AG04450 (cell line): ENCODE data around the gene CPA5. TPM values are rescaled to one million over a fixed set of nuclear protein-coding genes. Genes with fewer than 3 reads are reported as not detected.

ENCODE experiments used
- CTCF ChIA-PET: fragments of 300-600, 350-600 bp; formaldehyde crosslinking; extraction: SDS; loops from one replicate; lab custom pipeline; 2022; ENCODE audit warnings: antibody characterized with exemption, inconsistent platforms; lab: Charles Lee
- POLR2A ChIA-PET: fragments of 350-600 bp; formaldehyde crosslinking; extraction: SDS; loops from one replicate; lab custom pipeline; 2021; ENCODE audit warnings: antibody characterized with exemption, inconsistent platforms; lab: Yijun Ruan, JAX
- DNase-seq: peaks from one replicate; pipeline ENCODE4 v3.0.0-alpha.2; 2011; ENCODE audit warnings: low read depth, low spot score
- H3K27ac ChIP-seq: one replicate; pipeline ENCODE4 v1.5.1; 2012; ENCODE audit warnings: low read depth, low read length, control low read depth
- H3K27me3 ChIP-seq: one replicate; pipeline ENCODE4 v1.6.0; 2012; ENCODE audit warnings: low read length; ENCODE audit not compliant: control insufficient read depth, insufficient read depth
- H3K4me3 ChIP-seq: 2 replicates; pipeline ENCODE4 v1.5.1; 2011; ENCODE audit warnings: mild to moderate bottlenecking, low read depth, low read length, control low read depth
- H3K9me3 ChIP-seq: 2 replicates; pipeline ENCODE4 v1.5.1; 2012; ENCODE audit warnings: low read length; ENCODE audit not compliant: control insufficient read depth, insufficient read depth
- polyA plus RNA-seq: library from polyadenylated mRNA; depleted of rRNA; stranded (reverse); fragments of >200 nt; gene quantifications from 2 replicates; pipeline ENCODE4 v1.2.3, GENCODE V29; 2011
- TF ChIP-seq, protein P1 (sequence below): IDR thresholded peaks from 2 replicates; pipeline ENCODE4 v1.5.1; 2011; ENCODE audit warnings: low read depth, low read length, control low read depth, inconsistent platforms

Gene CPA5
- polyA plus RNA-seq, 1 experiment = 0.14 TPM

GRCh38 chr7:130358471-130358870 lies 13.9 kb downstream of the CPA5 start:
- Histone ChIP-seq H3K4me3 (no peak overlapping the region), H3K9me3 (peaks cover 24% of the 10 kb centered on the region), H3K27ac (peak overlapping the region; percentile 31), H3K27me3 (no peaks in the 10 kb centered on the region)
- DNase-seq = no peak
- ChIA-PET CTCF (no interaction called here), POLR2A (no interaction called here)
- TF ChIP-seq, protein P1, sequence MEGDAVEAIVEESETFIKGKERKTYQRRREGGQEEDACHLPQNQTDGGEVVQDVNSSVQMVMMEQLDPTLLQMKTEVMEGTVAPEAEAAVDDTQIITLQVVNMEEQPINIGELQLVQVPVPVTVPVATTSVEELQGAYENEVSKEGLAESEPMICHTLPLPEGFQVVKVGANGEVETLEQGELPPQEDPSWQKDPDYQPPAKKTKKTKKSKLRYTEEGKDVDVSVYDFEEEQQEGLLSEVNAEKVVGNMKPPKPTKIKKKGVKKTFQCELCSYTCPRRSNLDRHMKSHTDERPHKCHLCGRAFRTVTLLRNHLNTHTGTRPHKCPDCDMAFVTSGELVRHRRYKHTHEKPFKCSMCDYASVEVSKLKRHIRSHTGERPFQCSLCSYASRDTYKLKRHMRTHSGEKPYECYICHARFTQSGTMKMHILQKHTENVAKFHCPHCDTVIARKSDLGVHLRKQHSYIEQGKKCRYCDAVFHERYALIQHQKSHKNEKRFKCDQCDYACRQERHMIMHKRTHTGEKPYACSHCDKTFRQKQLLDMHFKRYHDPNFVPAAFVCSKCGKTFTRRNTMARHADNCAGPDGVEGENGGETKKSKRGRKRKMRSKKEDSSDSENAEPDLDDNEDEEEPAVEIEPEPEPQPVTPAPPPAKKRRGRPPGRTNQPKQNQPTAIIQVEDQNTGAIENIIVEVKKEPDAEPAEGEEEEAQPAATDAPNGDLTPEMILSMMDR = no peak

GRCh38 chr7:130359276-130359857 lies 14.8 kb downstream of the CPA5 start:
- Histone ChIP-seq H3K9me3 (peaks cover 24% of the 10 kb centered on the region), H3K4me3 (no peak overlapping the region), H3K27ac (no peak overlapping the region), H3K27me3 (no peaks in the 10 kb centered on the region)
- no peak for DNase-seq
- ChIA-PET CTCF (no interaction called here), POLR2A (no interaction called here)
- TF ChIP-seq, protein P1 = no peak

GRCh38 chr7:130360518-130360917 lies 15.9 kb downstream of the CPA5 start:
- no peak for DNase-seq
- ChIA-PET CTCF (no interaction called here), POLR2A (no interaction called here)
- TF ChIP-seq, protein P1 = no peak
- Histone ChIP-seq H3K27ac (no peak overlapping the region), H3K4me3 (no peak overlapping the region), H3K9me3 (peaks cover 24% of the 10 kb centered on the region), H3K27me3 (no peaks in the 10 kb centered on the region)

- peaks cover 24% of the 10 kb centered on the region for H3K9me3 ChIP-seq
- ChIA-PET CTCF (no interaction called here), POLR2A (no interaction called here)
- no peaks in the 10 kb centered on the region for H3K27me3 ChIP-seq
- TF ChIP-seq, protein P1 = no peak
- no peak overlapping the region for H3K27ac ChIP-seq
- H3K4me3 ChIP-seq = no peak overlapping the region
- DNase-seq = no peak
These were observed 17.1 kb downstream of the CPA5 start for GRCh38 chr7:130361681-130362080.

- Histone ChIP-seq H3K27ac (no peak overlapping the region), H3K9me3 (peaks cover 24% of the 10 kb centered on the region), H3K27me3 (no peaks in the 10 kb centered on the region), H3K4me3 (no peak overlapping the region)
- TF ChIP-seq, protein P1 = no peak
- POLR2A ChIA-PET = no interaction called here
- no peak for DNase-seq
- CTCF ChIA-PET = no interaction called here
These were observed 17.7 kb downstream of the CPA5 start for GRCh38 chr7:130362251-130362816.
